ENCODE measurements around the gene SEMA3F.

- TF ChIP-seq CTCF (IDR thresholded peaks at IDR 0.05; ENCODE audit: insufficient read depth, low read length) = no peak
- no peak for TF ChIP-seq REST (IDR thresholded peaks at IDR 0.05; ENCODE audit: insufficient replicate concordance, low read depth)
- no peak for TF ChIP-seq POLR2AphosphoS5 (IDR thresholded peaks at IDR 0.05; ENCODE audit: low read depth)
- TF ChIP-seq GABPA (IDR thresholded peaks at IDR 0.05; ENCODE audit: low read depth) = no peak
- TF ChIP-seq SPI1 (IDR thresholded peaks at IDR 0.05; ENCODE audit: borderline replicate concordance, low read depth) = no peak
Observed at GRCh38 chr3:50174517-50174895, 19.4 kb downstream of the SEMA3F start.
